HepG2 (cell line): ENCODE results near the gene SMG5. TPM values are rescaled to one million over a fixed set of nuclear protein-coding genes. Genes with fewer than 3 reads are reported as not detected.
A peak's percentile ranks its signal among the peaks of the same experiment; 100 is the strongest.

ENCODE experiments used
- HDAC1 ChIP-seq: sonication (generic); formaldehyde crosslinking; IDR thresholded peaks from 2 replicates; pipeline ENCODE4 v1.5.1; 2020; ENCODE audit warnings: mild to moderate bottlenecking, missing genetic modification reagents
- HDAC2 ChIP-seq: sonication (generic); formaldehyde crosslinking; IDR thresholded peaks from 2 replicates; pipeline ENCODE4 v1.4.0; 2020; ENCODE audit warnings: missing genetic modification reagents
- KLF11 ChIP-seq: IDR thresholded peaks from 2 replicates; pipeline ENCODE4 v1.6.1; 2016; ENCODE audit warnings: missing compliant biosample characterization
- KLF16 ChIP-seq, 2 experiments: sonication (generic) in 1 of 2; formaldehyde crosslinking in 1 of 2; IDR thresholded peaks; 2 replicates each; pipeline versions ENCODE4 v1.6.1 to v1.8.0; 2016 to 2023; ENCODE audit warnings: missing genetic modification reagents in 2 of 2, missing compliant biosample characterization in 1 of 2
- ZNF263 ChIP-seq: sonication (generic); formaldehyde crosslinking; IDR thresholded peaks from 2 replicates; pipeline ENCODE4 v1.4.0; 2020; ENCODE audit warnings: missing genetic modification reagents
- ZNF367 ChIP-seq: sonication (generic); formaldehyde crosslinking; IDR thresholded peaks from 2 replicates; pipeline ENCODE4 v1.4.0; 2020; ENCODE audit warnings: missing genetic modification reagents, borderline replicate concordance
- ZNF773 ChIP-seq: sonication (generic); formaldehyde crosslinking; IDR thresholded peaks from 2 replicates; pipeline ENCODE4 v1.4.0; 2020; ENCODE audit warnings: missing genetic modification reagents, borderline replicate concordance
- polyA plus RNA-seq, 8 experiments: library from polyadenylated mRNA; depleted of rRNA in 3 of 8; stranded (reverse) in 7 of 8; unstranded in 1 of 8; fragments of >200 nt; fragmentation: Illumina TruSeq in 4 of 8; extraction: Trizol in 4 of 8; gene quantifications; 2 replicates each; pipeline versions ENCODE4 v1.2.1 to v1.2.3, GENCODE V29; 2011 to 2016; ENCODE audit warnings: low read depth in 4 of 8, missing spikeins in 1 of 8, mixed read lengths in 1 of 8; ENCODE audit not compliant: insufficient read depth in 1 of 8
- total RNA-seq, 5 experiments: library from RNA; depleted of rRNA; stranded (reverse); fragments of >200 nt; fragmentation: Illumina TruSeq; extraction: Trizol; gene quantifications; 2 replicates each; pipeline ENCODE4 v1.2.3, GENCODE V29; 2016; ENCODE audit warnings: low read depth in 1 of 5
- TF ChIP-seq, protein P1 (sequence below): sonication (generic); formaldehyde crosslinking; IDR thresholded peaks from 2 replicates; pipeline ENCODE4 v1.4.0; 2020; ENCODE audit warnings: mild to moderate bottlenecking, missing genetic modification reagents
- TF ChIP-seq, protein P2 (sequence below): IDR thresholded peaks from 2 replicates; pipeline ENCODE4 v1.6.1; 2016; ENCODE audit warnings: missing biosample characterization, missing genetic modification reagents, low read depth
- TF ChIP-seq, protein P3 (sequence below): IDR thresholded peaks from 2 replicates; pipeline ENCODE4 v1.4.0; 2020; ENCODE audit warnings: mild to moderate bottlenecking, missing genetic modification reagents
- TF ChIP-seq, protein P4 (sequence below): sonication (generic); formaldehyde crosslinking; IDR thresholded peaks from 2 replicates; pipeline ENCODE4 v1.4.0; 2020; ENCODE audit warnings: mild to moderate bottlenecking, low read depth, missing genetic modification reagents
- TF ChIP-seq, protein P5 (sequence below), 2 experiments: fragments of 450-650 bp in 1 of 2; sonication (generic) in 1 of 2; formaldehyde crosslinking; IDR thresholded peaks; 2 replicates each; pipeline versions ENCODE4 v1.5.0 to v1.8.0; 2020 to 2022; ENCODE audit warnings: mild to moderate bottlenecking in 1 of 2, missing genetic modification reagents in 1 of 2
- TF ChIP-seq, protein P6 (sequence below): sonication (generic); formaldehyde crosslinking; IDR thresholded peaks from 2 replicates; pipeline ENCODE4 v1.4.0; 2020; ENCODE audit warnings: missing genetic modification reagents; ENCODE audit errors: not compliant biosample characterization

The SMG5 gene
- total and polyA plus RNA-seq, 2 of the 13 experiments (the other 11 are each of a cell fraction or from before 2014, with no cell fraction given), result 50.5 to 84.0 TPM

DNA sequence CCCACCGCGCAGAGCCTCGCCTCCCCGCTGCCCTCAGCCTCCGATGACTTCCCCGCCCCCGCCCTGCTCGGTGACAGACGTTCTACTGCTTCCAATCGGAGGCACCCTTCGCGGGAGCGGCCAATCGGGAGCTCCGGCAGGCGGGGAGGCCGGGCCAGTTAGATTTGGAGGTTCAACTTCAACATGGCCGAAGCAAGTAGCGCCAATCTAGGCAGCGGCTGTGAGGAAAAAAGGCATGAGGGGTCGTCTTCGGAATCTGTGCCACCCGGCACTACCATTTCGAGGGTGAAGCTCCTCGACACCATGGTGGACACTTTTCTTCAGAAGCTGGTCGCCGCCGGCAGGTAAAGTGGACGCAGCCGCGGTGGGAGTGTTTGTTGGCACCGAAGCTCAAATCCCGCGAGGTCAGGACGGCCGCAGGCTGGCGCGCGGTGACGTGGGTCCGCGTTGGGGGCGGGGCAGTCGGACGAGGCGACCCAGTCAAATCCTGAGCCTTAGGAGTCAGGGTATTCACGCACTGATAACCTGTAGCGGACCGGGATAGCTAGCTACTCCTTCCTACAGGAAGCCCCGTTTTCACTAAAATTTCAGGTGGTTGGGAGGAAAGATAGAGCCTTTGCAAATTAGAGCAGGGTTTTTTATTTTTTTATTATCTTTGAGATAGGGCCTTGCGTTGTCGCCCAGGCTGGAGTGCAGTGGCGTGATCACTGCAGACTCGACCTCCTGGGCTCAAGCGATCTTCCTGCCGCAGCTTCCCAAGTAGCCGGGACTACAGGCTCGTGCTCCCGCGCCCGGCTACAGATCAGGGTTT lies 69.6 kb downstream of the SMG5 start, which contains the start of gene PMF1 (continued):
- TF ChIP-seq, protein P1, sequence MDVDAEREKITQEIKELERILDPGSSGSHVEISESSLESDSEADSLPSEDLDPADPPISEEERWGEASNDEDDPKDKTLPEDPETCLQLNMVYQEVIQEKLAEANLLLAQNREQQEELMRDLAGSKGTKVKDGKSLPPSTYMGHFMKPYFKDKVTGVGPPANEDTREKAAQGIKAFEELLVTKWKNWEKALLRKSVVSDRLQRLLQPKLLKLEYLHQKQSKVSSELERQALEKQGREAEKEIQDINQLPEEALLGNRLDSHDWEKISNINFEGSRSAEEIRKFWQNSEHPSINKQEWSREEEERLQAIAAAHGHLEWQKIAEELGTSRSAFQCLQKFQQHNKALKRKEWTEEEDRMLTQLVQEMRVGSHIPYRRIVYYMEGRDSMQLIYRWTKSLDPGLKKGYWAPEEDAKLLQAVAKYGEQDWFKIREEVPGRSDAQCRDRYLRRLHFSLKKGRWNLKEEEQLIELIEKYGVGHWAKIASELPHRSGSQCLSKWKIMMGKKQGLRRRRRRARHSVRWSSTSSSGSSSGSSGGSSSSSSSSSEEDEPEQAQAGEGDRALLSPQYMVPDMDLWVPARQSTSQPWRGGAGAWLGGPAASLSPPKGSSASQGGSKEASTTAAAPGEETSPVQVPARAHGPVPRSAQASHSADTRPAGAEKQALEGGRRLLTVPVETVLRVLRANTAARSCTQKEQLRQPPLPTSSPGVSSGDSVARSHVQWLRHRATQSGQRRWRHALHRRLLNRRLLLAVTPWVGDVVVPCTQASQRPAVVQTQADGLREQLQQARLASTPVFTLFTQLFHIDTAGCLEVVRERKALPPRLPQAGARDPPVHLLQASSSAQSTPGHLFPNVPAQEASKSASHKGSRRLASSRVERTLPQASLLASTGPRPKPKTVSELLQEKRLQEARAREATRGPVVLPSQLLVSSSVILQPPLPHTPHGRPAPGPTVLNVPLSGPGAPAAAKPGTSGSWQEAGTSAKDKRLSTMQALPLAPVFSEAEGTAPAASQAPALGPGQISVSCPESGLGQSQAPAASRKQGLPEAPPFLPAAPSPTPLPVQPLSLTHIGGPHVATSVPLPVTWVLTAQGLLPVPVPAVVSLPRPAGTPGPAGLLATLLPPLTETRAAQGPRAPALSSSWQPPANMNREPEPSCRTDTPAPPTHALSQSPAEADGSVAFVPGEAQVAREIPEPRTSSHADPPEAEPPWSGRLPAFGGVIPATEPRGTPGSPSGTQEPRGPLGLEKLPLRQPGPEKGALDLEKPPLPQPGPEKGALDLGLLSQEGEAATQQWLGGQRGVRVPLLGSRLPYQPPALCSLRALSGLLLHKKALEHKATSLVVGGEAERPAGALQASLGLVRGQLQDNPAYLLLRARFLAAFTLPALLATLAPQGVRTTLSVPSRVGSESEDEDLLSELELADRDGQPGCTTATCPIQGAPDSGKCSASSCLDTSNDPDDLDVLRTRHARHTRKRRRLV (CRISPR knock-in tag), result no peak
- TF ChIP-seq ZNF263 (CRISPR knock-in tag) (peak; percentile 63), HDAC1 (CRISPR knock-in tag) (peak; percentile 91), KLF11 (CRISPR knock-in tag) (no peak), HDAC2 (no peak), ZNF367 (no peak), ZNF773 (CRISPR knock-in tag) (no peak), KLF16 (CRISPR knock-in tag; IDR thresholded peaks at IDR 0.05) (peak in 1 of 2 experiments; percentile 77; a peak in 2 of 4 replicates)
- TF ChIP-seq, protein P2, sequence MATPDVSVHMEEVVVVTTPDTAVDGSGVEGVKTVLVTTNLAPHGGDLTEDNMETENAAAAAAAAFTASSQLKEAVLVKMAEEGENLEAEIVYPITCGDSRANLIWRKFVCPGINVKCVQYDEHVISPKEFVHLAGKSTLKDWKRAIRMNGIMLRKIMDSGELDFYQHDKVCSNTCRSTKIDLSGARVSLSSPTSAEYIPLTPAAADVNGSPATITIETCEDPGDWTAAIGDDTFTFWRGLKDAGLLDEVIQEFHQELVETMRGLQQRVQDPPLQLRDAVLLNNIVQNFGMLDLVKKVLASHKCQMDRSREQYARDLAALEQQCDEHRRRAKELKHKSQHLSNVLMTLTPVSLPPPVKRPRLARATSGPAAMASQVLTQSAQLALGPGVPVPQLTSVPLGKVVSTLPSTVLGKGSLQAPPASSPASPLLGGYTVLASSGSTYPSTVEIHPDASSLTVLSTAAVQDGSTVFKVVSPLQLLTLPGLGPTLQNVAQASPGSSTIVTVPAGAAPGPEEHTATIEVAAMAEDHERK (CRISPR knock-in tag), result peak; percentile 77
- TF ChIP-seq, protein P3, sequence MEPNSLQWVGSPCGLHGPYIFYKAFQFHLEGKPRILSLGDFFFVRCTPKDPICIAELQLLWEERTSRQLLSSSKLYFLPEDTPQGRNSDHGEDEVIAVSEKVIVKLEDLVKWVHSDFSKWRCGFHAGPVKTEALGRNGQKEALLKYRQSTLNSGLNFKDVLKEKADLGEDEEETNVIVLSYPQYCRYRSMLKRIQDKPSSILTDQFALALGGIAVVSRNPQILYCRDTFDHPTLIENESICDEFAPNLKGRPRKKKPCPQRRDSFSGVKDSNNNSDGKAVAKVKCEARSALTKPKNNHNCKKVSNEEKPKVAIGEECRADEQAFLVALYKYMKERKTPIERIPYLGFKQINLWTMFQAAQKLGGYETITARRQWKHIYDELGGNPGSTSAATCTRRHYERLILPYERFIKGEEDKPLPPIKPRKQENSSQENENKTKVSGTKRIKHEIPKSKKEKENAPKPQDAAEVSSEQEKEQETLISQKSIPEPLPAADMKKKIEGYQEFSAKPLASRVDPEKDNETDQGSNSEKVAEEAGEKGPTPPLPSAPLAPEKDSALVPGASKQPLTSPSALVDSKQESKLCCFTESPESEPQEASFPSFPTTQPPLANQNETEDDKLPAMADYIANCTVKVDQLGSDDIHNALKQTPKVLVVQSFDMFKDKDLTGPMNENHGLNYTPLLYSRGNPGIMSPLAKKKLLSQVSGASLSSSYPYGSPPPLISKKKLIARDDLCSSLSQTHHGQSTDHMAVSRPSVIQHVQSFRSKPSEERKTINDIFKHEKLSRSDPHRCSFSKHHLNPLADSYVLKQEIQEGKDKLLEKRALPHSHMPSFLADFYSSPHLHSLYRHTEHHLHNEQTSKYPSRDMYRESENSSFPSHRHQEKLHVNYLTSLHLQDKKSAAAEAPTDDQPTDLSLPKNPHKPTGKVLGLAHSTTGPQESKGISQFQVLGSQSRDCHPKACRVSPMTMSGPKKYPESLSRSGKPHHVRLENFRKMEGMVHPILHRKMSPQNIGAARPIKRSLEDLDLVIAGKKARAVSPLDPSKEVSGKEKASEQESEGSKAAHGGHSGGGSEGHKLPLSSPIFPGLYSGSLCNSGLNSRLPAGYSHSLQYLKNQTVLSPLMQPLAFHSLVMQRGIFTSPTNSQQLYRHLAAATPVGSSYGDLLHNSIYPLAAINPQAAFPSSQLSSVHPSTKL (CRISPR knock-in tag), result peak; percentile 34; the same call in 1 of the 2 replicates
- TF ChIP-seq, protein P4, sequence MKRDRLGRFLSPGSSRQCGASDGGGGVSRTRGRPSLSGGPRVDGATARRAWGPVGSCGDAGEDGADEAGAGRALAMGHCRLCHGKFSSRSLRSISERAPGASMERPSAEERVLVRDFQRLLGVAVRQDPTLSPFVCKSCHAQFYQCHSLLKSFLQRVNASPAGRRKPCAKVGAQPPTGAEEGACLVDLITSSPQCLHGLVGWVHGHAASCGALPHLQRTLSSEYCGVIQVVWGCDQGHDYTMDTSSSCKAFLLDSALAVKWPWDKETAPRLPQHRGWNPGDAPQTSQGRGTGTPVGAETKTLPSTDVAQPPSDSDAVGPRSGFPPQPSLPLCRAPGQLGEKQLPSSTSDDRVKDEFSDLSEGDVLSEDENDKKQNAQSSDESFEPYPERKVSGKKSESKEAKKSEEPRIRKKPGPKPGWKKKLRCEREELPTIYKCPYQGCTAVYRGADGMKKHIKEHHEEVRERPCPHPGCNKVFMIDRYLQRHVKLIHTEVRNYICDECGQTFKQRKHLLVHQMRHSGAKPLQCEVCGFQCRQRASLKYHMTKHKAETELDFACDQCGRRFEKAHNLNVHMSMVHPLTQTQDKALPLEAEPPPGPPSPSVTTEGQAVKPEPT (CRISPR knock-in tag), result peak; percentile 72; the same call in 1 of the 2 replicates
- TF ChIP-seq, protein P5, sequence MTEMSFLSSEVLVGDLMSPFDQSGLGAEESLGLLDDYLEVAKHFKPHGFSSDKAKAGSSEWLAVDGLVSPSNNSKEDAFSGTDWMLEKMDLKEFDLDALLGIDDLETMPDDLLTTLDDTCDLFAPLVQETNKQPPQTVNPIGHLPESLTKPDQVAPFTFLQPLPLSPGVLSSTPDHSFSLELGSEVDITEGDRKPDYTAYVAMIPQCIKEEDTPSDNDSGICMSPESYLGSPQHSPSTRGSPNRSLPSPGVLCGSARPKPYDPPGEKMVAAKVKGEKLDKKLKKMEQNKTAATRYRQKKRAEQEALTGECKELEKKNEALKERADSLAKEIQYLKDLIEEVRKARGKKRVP (CRISPR knock-in tag; IDR thresholded peaks at IDR 0.05), result no peak
- TF ChIP-seq, protein P6, sequence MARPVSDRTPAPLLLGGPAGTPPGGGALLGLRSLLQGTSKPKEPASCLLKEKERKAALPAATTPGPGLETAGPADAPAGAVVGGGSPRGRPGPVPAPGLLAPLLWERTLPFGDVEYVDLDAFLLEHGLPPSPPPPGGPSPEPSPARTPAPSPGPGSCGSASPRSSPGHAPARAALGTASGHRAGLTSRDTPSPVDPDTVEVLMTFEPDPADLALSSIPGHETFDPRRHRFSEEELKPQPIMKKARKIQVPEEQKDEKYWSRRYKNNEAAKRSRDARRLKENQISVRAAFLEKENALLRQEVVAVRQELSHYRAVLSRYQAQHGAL (CRISPR knock-in tag), result peak; percentile 65
